Lower leg skin (tissue), 3 donors: Measurements from ENCODE around the gene SNF8.

Experiments used
- CTCF ChIP-seq, 3 donors: fragments of 450-650 bp; IDR thresholded peaks; one replicate each; pipeline ENCODE4 v1.5.1; 2016; ENCODE audit warnings: antibody characterized with exemption in 3 of 3, mild to moderate bottlenecking in 3 of 3, moderate library complexity in 2 of 3
- POLR2A ChIP-seq, 2 donors: fragments of 450-650 bp; IDR thresholded peaks; one replicate each; pipeline ENCODE4 v1.6.1; 2016 to 2017; ENCODE audit warnings: antibody characterized with exemption in 2 of 2, mild to moderate bottlenecking in 1 of 2, moderate library complexity in 1 of 2

DNA sequence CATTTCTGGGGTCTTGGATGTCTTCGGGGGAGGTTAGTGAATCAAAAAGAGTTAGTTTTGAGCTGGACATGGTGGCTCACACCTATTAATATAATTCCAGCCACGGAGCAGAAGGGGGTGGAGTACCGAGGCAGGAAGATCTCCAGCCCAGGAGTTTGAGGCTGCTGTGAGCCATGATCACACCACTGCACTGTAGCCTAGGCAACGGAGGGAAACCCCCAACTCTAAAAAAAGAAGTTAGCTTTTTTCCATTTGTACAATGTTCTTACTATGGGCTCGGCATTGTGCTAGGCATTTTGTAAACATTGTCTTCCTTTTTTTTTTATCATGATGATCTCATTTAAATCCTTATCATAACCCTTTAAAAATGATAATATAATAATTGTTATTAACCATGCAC, 8.3 kb upstream of the SNF8 start:
- no peak for TF ChIP-seq CTCF (IDR thresholded peaks at IDR 0.05)
- no peak for TF ChIP-seq POLR2A (IDR thresholded peaks at IDR 0.05)
